H1 (cell line): Measurements from ENCODE around the gene PNCK.

Experiments
- ATF2 ChIP-seq: IDR thresholded peaks from 2 replicates; pipeline ENCODE4 v1.6.1; 2012; ENCODE audit warnings: low read length, inconsistent platforms
- CHD2 ChIP-seq: IDR thresholded peaks from 2 replicates; pipeline ENCODE4 v1.6.1; 2012; ENCODE audit warnings: low read length, improper control_type of control experiment
- CTCF ChIP-seq, 3 experiments: IDR thresholded peaks; 1 replicate in 2 of 3; 2 replicates in 1 of 3; pipeline versions ENCODE4 v1.5.1 to v1.6.1; 2011; ENCODE audit warnings: low read length in 3 of 3, mild to moderate bottlenecking in 3 of 3, inconsistent platforms in 2 of 3, low read depth in 1 of 3, moderate library complexity in 1 of 3; ENCODE audit not compliant: insufficient read depth in 1 of 3; ENCODE audit errors: control extremely low read depth in 1 of 3
- EGR1 ChIP-seq: IDR thresholded peaks from 2 replicates; pipeline ENCODE4 v1.6.1; 2011; ENCODE audit warnings: low read depth, low read length, borderline replicate concordance
- EP300 ChIP-seq, 2 experiments: IDR thresholded peaks; 1 replicate in 1 of 2; 2 replicates in 1 of 2; pipeline ENCODE4 v1.6.1; 2011 to 2012; ENCODE audit warnings: low read depth in 2 of 2, low read length in 2 of 2, mild to moderate bottlenecking in 2 of 2, borderline replicate concordance in 1 of 2, inconsistent platforms in 1 of 2, moderate library complexity in 1 of 2
- GTF2F1 ChIP-seq: IDR thresholded peaks from 2 replicates; pipeline ENCODE4 v1.6.1; 2012; ENCODE audit warnings: low read depth, low read length, improper control_type of control experiment, borderline replicate concordance
- JUND ChIP-seq: IDR thresholded peaks from 2 replicates; pipeline ENCODE4 v1.6.1; 2011; ENCODE audit warnings: mild to moderate bottlenecking, improper control_type of control experiment, low read length
- MAX ChIP-seq: IDR thresholded peaks from 2 replicates; pipeline ENCODE4 v1.6.1; 2012; ENCODE audit warnings: inconsistent platforms
- POLR2A ChIP-seq, 2 experiments: IDR thresholded peaks; 1 replicate in 1 of 2; 2 replicates in 1 of 2; pipeline ENCODE4 v1.6.1; 2011; ENCODE audit warnings: low read depth in 2 of 2, low read length in 2 of 2, mild to moderate bottlenecking in 2 of 2; ENCODE audit errors: control extremely low read depth in 1 of 2
- POLR2AphosphoS5 ChIP-seq: IDR thresholded peaks from 2 replicates; pipeline ENCODE4 v1.6.1; 2011; ENCODE audit warnings: low read depth, low read length
- RAD21 ChIP-seq, 2 experiments: IDR thresholded peaks in 1 of 2; conservative IDR thresholded peaks in 1 of 2; 2 replicates each; pipeline ENCODE4 v1.6.1; 2011; ENCODE audit warnings: low read depth in 2 of 2, low read length in 2 of 2, improper control_type of control experiment in 1 of 2, inconsistent platforms in 1 of 2, mild to moderate bottlenecking in 1 of 2, moderate library complexity in 1 of 2
- RNF2 ChIP-seq: fragments of 200-900, 300-1000 bp; sonication (generic); IDR thresholded peaks from 2 replicates; pipeline ENCODE4 v1.7.1; 2016; ENCODE audit warnings: borderline replicate concordance, low read depth, mild to moderate bottlenecking, antibody characterized with exemption, low read length; ENCODE audit not compliant: poor library complexity, severe bottlenecking; ENCODE audit errors: missing control alignments
- YY1 ChIP-seq: IDR thresholded peaks from 2 replicates; pipeline ENCODE4 v1.6.1; 2011; ENCODE audit warnings: low read depth, mild to moderate bottlenecking, low read length

- TF ChIP-seq POLR2AphosphoS5 (no peak), CHD2 (no peak), JUND (no peak), CTCF (IDR thresholded peaks at IDR 0.05; ENCODE audit: control extremely low read depth in 1 of 3, insufficient read depth in 1 of 3, low read depth in 1 of 3, low read length in 3 of 3) (no peak), RAD21 (IDR thresholded peaks at IDR 0.05 in 1 of 2, conservative IDR thresholded peaks at IDR 0.05 in 1 of 2; ENCODE audit: low read depth in 2 of 2, low read length in 2 of 2) (no peak), EGR1 (no peak), POLR2A (IDR thresholded peaks at IDR 0.05; ENCODE audit: control extremely low read depth in 1 of 2, low read depth in 2 of 2, low read length in 2 of 2) (no peak), MAX (no peak), EP300 (IDR thresholded peaks at IDR 0.05; ENCODE audit: borderline replicate concordance in 1 of 2, low read depth in 2 of 2, low read length in 2 of 2) (no peak), RNF2 (no peak), GTF2F1 (no peak), ATF2 (no peak), YY1 (no peak)
Measured at GRCh38 chrX:153645151-153645550, 28.5 kb downstream of the PNCK start.
